ENCODE data around the gene AUTS2.
A peak's percentile ranks its signal among the peaks of the same experiment; 100 is the strongest.

The AUTS2 gene

DNA sequence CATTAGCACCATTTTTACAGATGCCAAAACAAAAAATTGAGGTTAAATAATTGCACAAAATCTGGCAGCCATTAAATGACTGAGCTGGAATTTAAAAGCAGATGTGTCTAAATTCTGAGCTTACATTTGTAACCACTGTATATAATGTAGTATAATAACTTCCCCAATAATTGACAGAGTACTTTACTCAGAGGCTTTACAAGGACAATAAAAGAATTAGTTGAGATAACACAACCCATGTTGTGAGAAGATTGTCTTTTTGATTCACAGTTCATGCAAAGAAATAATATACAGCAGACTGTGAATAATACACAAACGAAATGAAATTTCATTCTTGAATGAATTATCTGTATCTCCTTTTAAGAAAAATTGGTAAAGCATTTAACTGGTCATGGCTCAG, 417.1 kb downstream of the AUTS2 start:
- DNase-seq, result no peak

- no peak for DNase-seq
Observed at GRCh38 chr7:70016044-70016770, 417.9 kb downstream of the AUTS2 start.

GRCh38 chr7:70017357-70017756, 419.1 kb downstream of the AUTS2 start:
- no peak for DNase-seq

DNA sequence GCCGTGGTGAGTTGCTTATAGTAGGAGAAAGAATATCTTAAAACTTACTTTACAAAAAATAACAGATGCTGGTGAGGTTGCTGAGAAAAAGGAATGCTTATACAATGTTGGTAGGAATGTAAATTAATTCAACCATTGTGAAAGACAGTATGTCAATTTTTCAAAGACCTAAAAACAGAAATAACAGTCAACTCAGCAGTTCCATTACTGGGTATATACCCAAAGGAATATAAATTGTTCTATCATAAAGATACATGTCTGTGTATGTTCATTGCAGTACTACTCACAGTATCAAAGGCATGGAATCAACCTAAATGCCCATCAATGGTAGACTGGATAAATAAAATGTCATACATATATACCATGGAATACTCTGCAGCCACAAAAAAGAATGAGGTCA, 420.4 kb downstream of the AUTS2 start:
- DNase-seq, result no peak

DNA sequence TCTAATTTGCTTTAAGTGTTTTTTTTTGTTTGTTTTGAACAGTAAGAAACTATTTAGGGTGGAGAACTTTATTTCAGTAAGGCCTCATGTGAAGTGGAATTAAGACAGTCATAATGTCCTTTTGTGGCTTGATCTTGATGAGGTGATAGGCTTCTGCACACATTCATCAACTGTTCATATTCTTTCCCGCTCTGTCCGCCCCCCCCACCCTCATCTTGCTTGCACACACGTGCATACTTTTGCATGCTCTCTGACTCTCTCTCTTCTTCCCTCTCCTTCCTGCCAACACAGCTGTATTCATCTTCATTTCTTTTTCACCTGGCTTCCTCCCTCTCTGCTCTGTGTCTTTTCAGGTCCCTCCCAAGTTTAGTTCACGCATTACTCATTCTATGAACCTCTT, 429.6 kb downstream of the AUTS2 start:
- DNase-seq, result no peak

GRCh38 chr7:70028620-70029019, 430.3 kb downstream of the AUTS2 start:
- DNase-seq, result no peak

DNA sequence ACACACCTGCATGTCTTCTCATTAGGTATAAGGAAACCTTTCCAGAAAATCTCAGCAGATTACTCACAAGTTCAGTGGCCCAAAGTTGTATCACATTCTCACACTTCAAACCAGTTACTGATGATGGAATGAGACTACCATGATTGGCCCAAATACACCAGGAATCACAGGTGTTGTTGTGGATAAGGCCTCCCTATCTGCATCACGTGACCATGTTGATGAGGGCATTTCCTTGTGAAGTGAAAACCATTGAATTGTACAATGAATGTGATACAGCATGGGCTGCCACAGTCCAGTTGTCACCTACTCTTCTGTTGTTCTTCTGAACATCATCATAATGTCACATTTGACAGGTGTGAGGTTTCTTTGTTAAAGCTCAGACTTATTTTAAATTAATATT, 431.7 kb downstream of the AUTS2 start:
- DNase-seq, result no peak

- DNase-seq, result no peak
Observed at GRCh38 chr7:70030745-70031144, 432.5 kb downstream of the AUTS2 start.

- DNase-seq, result no peak
Observed at GRCh38 chr7:70031245-70031644, 433.0 kb downstream of the AUTS2 start.

GRCh38 chr7:70032649-70033048, 434.4 kb downstream of the AUTS2 start:
- no peak for DNase-seq

DNA sequence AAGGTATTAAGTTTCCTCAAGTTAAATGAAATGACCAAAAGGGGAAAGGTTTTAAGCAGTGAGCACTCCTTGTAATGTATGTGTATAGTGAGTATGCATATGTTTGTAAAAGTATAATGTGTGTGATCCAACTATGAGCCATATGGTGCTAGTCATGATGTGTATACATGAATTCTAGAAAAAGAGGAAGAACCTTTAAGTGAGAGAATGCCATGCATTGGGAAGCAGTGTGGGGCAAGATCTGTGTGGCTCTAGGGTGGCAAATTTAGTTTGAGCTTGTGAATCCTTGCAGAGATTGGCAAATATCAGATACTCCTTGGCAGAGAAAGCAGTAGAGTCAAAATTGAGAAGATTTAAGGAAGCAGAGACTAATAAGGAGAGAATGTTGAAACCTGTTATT, 435.0 kb downstream of the AUTS2 start:
- DNase-seq, result no peak

DNA sequence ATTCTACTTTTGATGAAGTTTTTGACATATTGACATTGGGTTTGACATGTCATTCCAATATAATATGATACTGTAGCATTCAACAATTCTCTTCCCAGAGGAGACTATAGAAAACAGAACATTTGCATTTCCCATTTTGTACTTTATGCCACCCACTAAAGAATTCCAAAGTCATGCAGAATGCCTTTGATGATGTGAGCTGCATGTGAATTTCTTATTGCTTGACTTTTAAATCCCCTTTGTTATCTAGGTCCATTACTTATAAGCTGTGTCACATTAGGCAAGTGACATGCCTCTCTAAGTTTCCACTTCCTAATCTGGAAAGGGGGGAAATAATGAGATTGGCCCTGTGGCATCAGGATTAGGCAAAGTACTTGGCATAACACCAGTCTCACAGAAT, 436.7 kb downstream of the AUTS2 start:
- no peak for DNase-seq

GRCh38 chr7:70035519-70035918, 437.2 kb downstream of the AUTS2 start:
- no peak for DNase-seq

DNA sequence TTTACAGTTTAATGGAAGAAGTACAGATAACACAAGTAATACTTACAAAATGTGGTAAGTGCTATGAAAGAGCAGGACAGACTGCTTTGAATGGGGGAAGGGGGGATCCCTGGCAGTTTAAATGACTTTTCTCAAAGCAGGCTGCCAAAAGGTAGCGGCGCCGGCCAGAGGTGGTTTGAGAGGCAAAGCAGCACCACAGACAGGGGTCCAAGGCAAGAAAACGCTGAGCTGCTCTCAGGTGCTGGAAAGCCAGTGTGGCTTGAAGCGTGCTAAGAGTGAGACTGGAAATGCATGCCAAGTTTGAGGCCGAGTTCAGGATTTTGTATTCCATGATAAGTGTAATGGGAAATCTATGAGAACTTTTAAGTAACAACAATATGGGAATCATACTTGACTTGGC, 437.7 kb downstream of the AUTS2 start:
- DNase-seq, result no peak

DNA sequence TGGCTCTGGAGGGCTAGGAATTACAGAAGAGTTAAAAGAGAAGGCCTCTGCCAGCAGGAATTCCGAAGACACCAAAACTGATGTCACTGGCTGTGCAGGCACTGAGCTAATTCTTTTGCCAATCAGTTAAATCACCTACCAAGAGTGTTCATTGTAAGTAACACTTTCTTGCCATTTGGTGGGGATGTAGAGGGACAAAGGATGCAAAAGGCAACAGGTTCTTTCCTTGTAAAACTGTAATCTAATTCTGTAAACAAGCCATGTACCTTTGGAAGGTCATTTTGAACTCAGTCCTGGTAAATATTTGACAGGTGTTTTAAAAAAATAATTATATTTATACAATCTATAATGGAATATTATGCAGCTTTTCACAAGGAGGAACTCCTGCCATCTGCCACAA, 438.4 kb downstream of the AUTS2 start:
- DNase-seq, result no peak

DNA sequence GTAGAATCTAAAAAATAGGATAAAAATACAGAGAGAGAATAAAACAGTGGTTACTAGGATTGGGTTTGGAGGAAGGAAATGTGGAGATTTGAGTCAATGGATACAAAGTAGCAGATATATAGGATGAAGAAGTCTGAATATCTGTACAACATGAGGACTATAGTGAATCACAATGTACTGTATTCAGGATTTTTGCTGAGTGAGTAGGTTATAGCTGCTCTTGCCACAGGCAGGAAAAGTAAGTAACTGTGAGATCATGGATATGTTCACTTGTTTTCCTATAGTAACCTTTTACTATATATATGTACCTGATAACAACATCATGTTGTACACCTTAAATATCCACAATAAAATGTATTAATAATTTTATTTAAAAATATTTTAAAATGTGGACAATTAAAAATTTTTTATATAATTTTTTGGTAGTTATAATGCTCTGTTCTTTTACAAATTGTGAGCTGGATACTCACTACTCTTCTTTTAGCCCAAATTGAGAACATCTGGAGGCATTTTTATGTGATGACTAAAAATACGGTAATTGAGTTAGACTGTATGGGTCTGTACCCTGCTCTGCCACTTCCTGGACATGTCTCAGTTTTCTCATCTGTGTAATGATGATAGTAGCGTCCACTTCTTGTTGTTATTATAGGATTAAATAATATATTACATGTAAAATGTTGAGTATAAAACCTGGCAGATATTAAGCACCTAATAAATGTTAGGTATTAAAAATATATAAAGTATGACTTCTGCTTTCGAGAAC, 439.1 kb downstream of the AUTS2 start:
- no peak for DNase-seq

DNA sequence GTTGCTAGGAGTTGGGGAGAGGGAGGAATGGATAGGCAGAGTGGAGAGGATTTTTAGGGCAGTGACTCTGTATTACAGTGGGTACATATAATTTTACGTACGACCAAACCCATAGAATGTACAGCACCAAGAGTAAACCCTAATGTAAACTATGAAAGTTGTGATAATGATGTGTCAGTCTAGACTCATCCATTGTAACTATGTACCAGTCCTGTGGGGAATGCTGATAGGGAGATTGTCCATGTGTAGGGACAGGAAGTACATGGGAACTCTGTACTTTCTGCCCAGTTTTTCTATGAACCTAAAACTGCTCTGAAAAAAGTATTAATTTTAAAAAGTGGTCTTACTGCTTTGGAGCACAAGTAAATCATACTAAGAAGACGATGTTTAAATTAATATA, 441.8 kb downstream of the AUTS2 start:
- DNase-seq, result no peak

- peak; percentile 36 for DNase-seq
Observed at GRCh38 chr7:70040970-70041766, 442.9 kb downstream of the AUTS2 start.

DNA sequence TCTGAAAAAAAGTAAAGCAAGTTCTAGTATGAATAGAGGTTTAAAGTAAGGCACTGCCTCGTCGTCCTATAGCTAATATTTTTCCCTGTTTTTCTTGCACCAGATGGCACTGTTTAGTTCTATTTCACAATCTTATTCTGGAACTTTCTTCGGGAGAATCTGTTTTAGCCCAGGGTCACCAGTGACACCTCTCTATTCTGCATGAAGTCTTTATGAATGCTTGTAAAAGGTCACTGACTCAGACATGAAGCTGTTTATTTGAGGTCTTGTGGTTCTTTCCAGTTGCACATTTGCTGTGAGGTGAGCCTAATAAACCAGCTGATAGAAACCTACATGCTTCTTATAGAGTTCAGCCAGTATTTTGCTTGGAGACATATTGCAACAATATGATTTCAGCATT, 444.3 kb downstream of the AUTS2 start:
- no peak for DNase-seq

DNA sequence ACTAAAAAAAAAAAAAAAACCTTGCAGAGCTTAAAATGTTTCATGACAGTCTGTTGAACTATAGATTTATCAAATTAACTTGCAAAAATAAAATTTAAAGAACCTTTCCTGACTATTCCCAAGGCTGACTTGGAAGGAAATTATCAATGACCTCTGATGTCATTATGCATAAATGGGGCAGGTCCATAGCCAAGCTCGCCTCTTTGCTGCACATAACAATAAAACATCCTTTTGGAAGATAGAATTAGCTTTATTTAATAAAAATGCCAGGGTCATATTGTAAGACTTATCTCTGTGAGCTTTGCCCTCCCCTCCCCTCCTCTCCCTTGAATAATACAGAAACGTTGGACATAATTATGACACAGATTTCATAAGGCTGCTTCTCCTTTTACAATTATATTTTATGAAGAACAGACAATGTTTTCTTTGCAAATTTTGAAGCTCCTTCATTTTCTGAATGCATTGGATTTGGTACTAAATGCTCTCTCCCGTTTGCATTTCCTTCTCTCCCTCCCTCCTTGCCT, 444.8 kb downstream of the AUTS2 start:
- DNase-seq, result no peak

DNA sequence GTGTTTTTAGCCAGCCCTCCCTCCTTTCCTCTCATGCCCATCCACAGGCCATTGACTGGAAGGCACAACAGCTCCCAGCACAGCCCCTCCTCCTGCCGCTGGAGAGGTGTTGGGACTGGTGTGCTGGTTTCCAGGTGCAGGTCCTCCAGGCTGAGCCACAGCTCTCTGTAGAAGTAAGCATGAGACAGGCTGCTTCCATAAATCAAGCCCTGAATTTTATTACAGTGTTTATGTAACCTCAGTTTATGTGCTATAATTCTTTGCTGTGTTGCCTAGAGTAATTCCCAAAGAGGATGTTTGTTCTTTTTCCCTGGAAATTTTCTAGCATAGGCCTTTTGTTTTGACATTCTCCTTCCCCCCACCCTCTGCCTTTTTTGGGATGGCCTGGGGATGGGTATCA, 445.8 kb downstream of the AUTS2 start:
- no peak for DNase-seq

DNA sequence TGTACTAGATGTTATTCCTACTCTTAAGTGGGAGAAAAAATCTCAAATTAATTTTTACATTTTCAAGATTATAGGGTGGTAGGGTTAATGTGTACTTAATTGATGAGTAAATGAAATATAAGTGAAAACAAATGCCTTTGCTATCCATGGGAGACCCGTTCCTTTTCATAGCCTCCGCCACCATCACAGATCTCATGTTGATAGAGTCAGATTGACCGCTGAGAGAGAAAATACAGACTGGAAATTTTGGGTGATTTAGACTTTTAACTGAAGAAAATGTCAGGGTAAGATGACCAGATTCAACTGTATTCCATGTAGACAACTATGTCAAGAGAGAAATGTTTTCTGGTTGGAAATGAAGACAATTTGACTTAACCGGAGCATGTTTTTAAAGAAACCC, 446.2 kb downstream of the AUTS2 start:
- no peak for DNase-seq

DNA sequence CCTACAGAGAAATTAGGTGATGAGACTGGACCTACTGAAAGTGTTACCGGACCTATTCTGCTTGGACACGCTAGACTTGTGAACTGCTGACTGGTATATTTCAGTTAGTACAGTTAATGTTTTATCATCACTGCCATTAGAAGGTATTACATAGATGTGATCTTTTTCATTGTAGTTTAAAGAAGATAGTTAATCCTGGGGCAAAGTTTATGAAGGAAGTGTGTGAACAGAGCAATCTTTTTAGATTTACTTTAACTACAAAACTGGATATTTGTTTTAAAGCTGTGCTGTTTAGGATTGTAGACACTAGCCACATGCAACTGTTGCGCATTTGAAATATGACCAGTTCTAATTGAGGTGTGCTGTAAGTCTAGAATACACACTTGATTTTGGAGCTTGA, 446.7 kb downstream of the AUTS2 start:
- no peak for DNase-seq

DNA sequence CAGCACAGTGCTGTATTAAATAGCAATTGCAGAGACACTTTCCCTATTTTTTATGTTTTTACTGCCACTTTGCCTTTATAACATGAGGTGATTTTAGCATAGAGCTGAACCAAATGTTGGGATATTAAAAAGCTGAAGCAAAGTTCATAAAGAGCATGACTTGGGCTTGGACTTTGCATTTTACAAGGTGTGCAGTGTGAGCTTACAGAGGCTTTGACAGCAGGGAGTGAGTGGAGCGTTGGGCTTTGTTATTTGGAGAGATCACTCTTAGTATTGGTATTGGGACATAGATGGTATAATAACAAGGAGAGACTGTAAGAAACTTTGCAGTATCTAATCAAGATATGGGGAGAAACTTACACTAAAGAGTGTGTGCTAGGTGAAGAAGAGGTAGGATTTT, 449.1 kb downstream of the AUTS2 start:
- no peak for DNase-seq

All from NCI-H2081 treated with DMSO at 0.1 percent for 48 hours (cell line).